Measurements from ENCODE around the gene ZBTB16. TPM values are rescaled to one million over a fixed set of nuclear protein-coding genes. Genes with fewer than 3 reads are reported as not detected.
A peak's percentile ranks its signal among the peaks of the same experiment; 100 is the strongest.

Gene ZBTB16
- total RNA-seq, 3 donors from 2014 or later (not counting 1 experiment from before 2014, with no cell fraction given) = 104 to 224 (median 156) TPM

- TF ChIP-seq CTCF (IDR thresholded peaks at IDR 0.05) = no peak
- H3K27me3 ChIP-seq (ENCODE audit: control insufficient read depth, insufficient read depth, low read length) = no peaks in the 10 kb centered on the region
- H3K4me1 ChIP-seq (ENCODE audit: control insufficient read depth, insufficient read depth, low read length) = peaks cover 87% of the 10 kb centered on the region
- H3K27ac ChIP-seq (ENCODE audit: low read length) = peak overlapping the region; percentile 96
- peak overlapping the region; percentile 97 for H3K4me3 Mint-ChIP-seq
- H3K9me3 ChIP-seq (ENCODE audit: control insufficient read depth, insufficient read depth, low read length) = no peaks in the 10 kb centered on the region
- peak overlapping the region; percentile 2 for H3K4me3 ChIP-seq (ENCODE audit: low read length)
- no peaks in the 10 kb centered on the region for H3K36me3 Mint-ChIP-seq
- peak in 1 of 2 donors; percentile 28 for DNase-seq
- H3K36me3 ChIP-seq (ENCODE audit: control insufficient read depth, insufficient read depth, low read length) = no peaks in the 10 kb centered on the region
- peak in 1 of 3 donors; percentile 6 for ATAC-seq
- peaks cover 86 to 92% of the 10 kb centered on the region in 2 donors for H3K4me1 Mint-ChIP-seq
- WGBS (ENCODE audit: insufficient coverage) = 38% methylated on average over 18 of the region's 21 CpGs
- no peaks in the 10 kb centered on the region for H3K27me3 Mint-ChIP-seq (ENCODE audit: low read depth in 2 of 2)
- peak overlapping the region; percentile 89 to 100 for H3K27ac Mint-ChIP-seq
- intact Hi-C loops (cut with micrococcal nuclease) = loop anchor here (1.0 to 5.0 kb wide), 4 partner anchors 8 to 217 kb away; no protein-coding TSS in a partner anchor
- no peaks in the 10 kb centered on the region for H3K9me3 Mint-ChIP-seq
Measured at GRCh38 chr11:114074546-114075343, 15.2 kb downstream of the ZBTB16 start.

- no peaks in the 10 kb centered on the region for H3K27me3 Mint-ChIP-seq (ENCODE audit: low read depth in 2 of 2)
- Histone ChIP-seq H3K27ac (ENCODE audit: low read length) (peak overlapping the region; percentile 96), H3K4me1 (ENCODE audit: control insufficient read depth, insufficient read depth, low read length) (peaks cover 91% of the 10 kb centered on the region), H3K27me3 (ENCODE audit: control insufficient read depth, insufficient read depth, low read length) (no peaks in the 10 kb centered on the region), H3K4me3 (ENCODE audit: low read length) (no peak overlapping the region), H3K9me3 (ENCODE audit: control insufficient read depth, insufficient read depth, low read length) (no peaks in the 10 kb centered on the region), H3K36me3 (ENCODE audit: control insufficient read depth, insufficient read depth, low read length) (no peaks in the 10 kb centered on the region)
- peak overlapping the region; percentile 89 to 100 for H3K27ac Mint-ChIP-seq
- 46% methylated on average over 4 of the region's 6 CpGs for WGBS (ENCODE audit: insufficient coverage)
- H3K36me3 Mint-ChIP-seq = no peaks in the 10 kb centered on the region
- no peak for TF ChIP-seq CTCF (IDR thresholded peaks at IDR 0.05)
- no peak for ATAC-seq
- intact Hi-C loops (cut with micrococcal nuclease) = loop anchor here (1.0 to 2.0 kb wide), 2 partner anchors 14 to 24 kb away; no protein-coding TSS in a partner anchor
- peak in 1 of 2 donors; percentile 39 for DNase-seq
- peak overlapping the region; percentile 97 for H3K4me3 Mint-ChIP-seq
- peaks cover 91 to 95% of the 10 kb centered on the region in 2 donors for H3K4me1 Mint-ChIP-seq
- H3K9me3 Mint-ChIP-seq = no peaks in the 10 kb centered on the region
Measured at GRCh38 chr11:114075344-114075610, 15.8 kb downstream of the ZBTB16 start.

- Mint-ChIP-seq H3K9me3 (no peaks in the 10 kb centered on the region), H3K4me1 (peaks cover 93 to 95% of the 10 kb centered on the region in 2 donors), H3K27me3 (ENCODE audit: low read depth in 2 of 2) (no peaks in the 10 kb centered on the region), H3K27ac (peak overlapping the region; percentile 89 to 100), H3K4me3 (peak overlapping the region; percentile 82), H3K36me3 (no peaks in the 10 kb centered on the region)
- ATAC-seq = peak; percentile 28 to 46 (median 45)
- no peaks in the 10 kb centered on the region for H3K36me3 ChIP-seq (ENCODE audit: control insufficient read depth, insufficient read depth, low read length)
- no peaks in the 10 kb centered on the region for H3K9me3 ChIP-seq (ENCODE audit: control insufficient read depth, insufficient read depth, low read length)
- H3K27me3 ChIP-seq (ENCODE audit: control insufficient read depth, insufficient read depth, low read length) = no peaks in the 10 kb centered on the region
- WGBS (ENCODE audit: insufficient coverage) = 47% methylated on average over 18 of the region's 18 CpGs
- H3K27ac ChIP-seq (ENCODE audit: low read length) = peak overlapping the region; percentile 96
- peak overlapping the region; percentile 15 for H3K4me3 ChIP-seq (ENCODE audit: low read length)
- intact Hi-C loops (cut with micrococcal nuclease) = loop anchor here (1.0 to 2.0 kb wide), 3 partner anchors 15 to 107 kb away; no protein-coding TSS in a partner anchor
- peak; percentile 76 for TF ChIP-seq CTCF (IDR thresholded peaks at IDR 0.05)
- peak; percentile 65 to 72 for DNase-seq
- H3K4me1 ChIP-seq (ENCODE audit: control insufficient read depth, insufficient read depth, low read length) = peaks cover 90% of the 10 kb centered on the region
Measured at GRCh38 chr11:114075891-114076441, 16.5 kb downstream of the ZBTB16 start.

Measured in natural killer cell (primary cell).